ENCODE results near the gene KREMEN1. TPM values are rescaled to one million over a fixed set of nuclear protein-coding genes. Genes with fewer than 3 reads are reported as not detected.

KREMEN1 gene
- total and polyA plus RNA-seq, 2 of the 4 experiments (the other 2 are of a cell fraction), result 2.9 to 4.6 TPM

- Histone ChIP-seq H2BK120ac (ENCODE audit: low read depth, low read length) (no peak overlapping the region), H3K4me3 (ENCODE audit: insufficient read depth, low read depth, low read length) (no peak overlapping the region), H2BK5ac (ENCODE audit: low read depth, low read length, poor library complexity, severe bottlenecking) (no peak overlapping the region), H3K18ac (ENCODE audit: low read depth, low read length) (no peak overlapping the region), H2AK9ac (replicated peaks; ENCODE audit: low read depth, low read length, poor library complexity) (no peak overlapping the region), H4K8ac (ENCODE audit: low read depth in 2 of 2, low read length in 2 of 2) (no peak overlapping the region), H3K56ac (ENCODE audit: extremely low read depth, insufficient read depth, low read length) (no peak overlapping the region), H3K4me2 (ENCODE audit: low read depth, low read length) (no peak overlapping the region), H3K23ac (ENCODE audit: low read depth, low read length) (no peak overlapping the region), H3K4me1 (ENCODE audit: control insufficient read depth, insufficient read depth, low read length) (peaks cover 7% of the 10 kb centered on the region), H3K27me3 (ENCODE audit: control insufficient read depth, insufficient read depth, low read length) (no peaks in the 10 kb centered on the region), H2BK20ac (ENCODE audit: low read depth, low read length) (no peak overlapping the region), H3K14ac (replicated peaks; ENCODE audit: low read depth, low read length) (no peak overlapping the region), H2AFZ (replicated peaks; ENCODE audit: low read length, poor library complexity) (no peak overlapping the region), H3K79me1 (ENCODE audit: low read depth in 1 of 2, low read length in 2 of 2) (no peaks in the 10 kb centered on the region), H3K9ac (ENCODE audit: low read depth, low read length) (no peak overlapping the region), H4K91ac (ENCODE audit: insufficient read depth, low read depth, low read length) (no peak overlapping the region), H3K4ac (ENCODE audit: low read depth, low read length) (no peak overlapping the region), H3K9me1 (ENCODE audit: insufficient read depth, low read length) (peaks cover 5% of the 10 kb centered on the region; the same call in 1 of the 2 replicates), H4K20me1 (ENCODE audit: insufficient read depth, low read length) (no peaks in the 10 kb centered on the region), H3K9me3 (ENCODE audit: control insufficient read depth, insufficient read depth, low read length) (no peaks in the 10 kb centered on the region), H3K36me3 (ENCODE audit: control insufficient read depth, insufficient read depth, low read length) (peaks cover 2% of the 10 kb centered on the region; the same call in 1 of the 2 replicates), H2AK5ac (ENCODE audit: low read depth, low read length) (no peak overlapping the region), H4K5ac (ENCODE audit: low read depth, low read length) (no peak overlapping the region), H3K27ac (ENCODE audit: insufficient read depth, low read length) (no peak overlapping the region), H2BK15ac (ENCODE audit: low read depth, low read length) (no peak overlapping the region)
- in situ Hi-C loops (cut with MboI; ENCODE audit: low sequenced_read_pairs) (no loop called here), intact Hi-C loops (cut with micrococcal nuclease) (no loop called here), dilution Hi-C loops (cut with HindIII; ENCODE audit: low sequenced_read_pairs, unreplicated experiment) (no loop called here)
- CTCF ChIA-PET, result no interaction called here
- TF ChIP-seq, protein P1, sequence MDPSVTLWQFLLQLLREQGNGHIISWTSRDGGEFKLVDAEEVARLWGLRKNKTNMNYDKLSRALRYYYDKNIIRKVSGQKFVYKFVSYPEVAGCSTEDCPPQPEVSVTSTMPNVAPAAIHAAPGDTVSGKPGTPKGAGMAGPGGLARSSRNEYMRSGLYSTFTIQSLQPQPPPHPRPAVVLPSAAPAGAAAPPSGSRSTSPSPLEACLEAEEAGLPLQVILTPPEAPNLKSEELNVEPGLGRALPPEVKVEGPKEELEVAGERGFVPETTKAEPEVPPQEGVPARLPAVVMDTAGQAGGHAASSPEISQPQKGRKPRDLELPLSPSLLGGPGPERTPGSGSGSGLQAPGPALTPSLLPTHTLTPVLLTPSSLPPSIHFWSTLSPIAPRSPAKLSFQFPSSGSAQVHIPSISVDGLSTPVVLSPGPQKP (IDR thresholded peaks at IDR 0.05; ENCODE audit: borderline replicate concordance, low read depth, low read length), result no peak
- TF ChIP-seq BHLHE40 (IDR thresholded peaks at IDR 0.05; ENCODE audit: low read depth, low read length), result no peak
- TF ChIP-seq MAFK (IDR thresholded peaks at IDR 0.05; ENCODE audit: low read depth, low read length), result no peak
- TF ChIP-seq CTCF (conservative IDR thresholded peaks at IDR 0.05; ENCODE audit: low read depth, low read length), result no peak
- TF ChIP-seq CEBPB (IDR thresholded peaks at IDR 0.05; ENCODE audit: low read depth, low read length), result no peak
- TF ChIP-seq POLR2A (IDR thresholded peaks at IDR 0.05; ENCODE audit: low read depth, low read length), result no peak
- no peak for TF ChIP-seq NFE2L2 (IDR thresholded peaks at IDR 0.05; ENCODE audit: low read depth, low read length)
- DNase-seq (peak; percentile 35), ATAC-seq (ENCODE audit: low read depth) (no peak)
- WGBS, 2 experiments (ENCODE audit: extremely low coverage in 2 of 2, insufficient read length in 1 of 2), result no CpG with 5 or more reads among the region's 2 CpGs
- POLR2A ChIA-PET (ENCODE audit: unreplicated experiment), result no interaction called here
- BruUV-seq (replicated peaks), result no TSS peak
These were observed 32.6 kb downstream of the KREMEN1 start for GRCh38 chr22:29105468-29105867.
